NOMO-1 treated with DMSO at 0.1 percent for 48 hours (cell line): Measurements from ENCODE around the gene COL4A1.
A peak's percentile ranks its signal among the peaks of the same experiment; 100 is the strongest.

Experiments used
- DNase-seq: peaks from one replicate; lab custom pipeline; 2025; ENCODE audit not compliant: unreplicated experiment; lab: John Stamatoyannopoulos, UW

The COL4A1 gene

DNA sequence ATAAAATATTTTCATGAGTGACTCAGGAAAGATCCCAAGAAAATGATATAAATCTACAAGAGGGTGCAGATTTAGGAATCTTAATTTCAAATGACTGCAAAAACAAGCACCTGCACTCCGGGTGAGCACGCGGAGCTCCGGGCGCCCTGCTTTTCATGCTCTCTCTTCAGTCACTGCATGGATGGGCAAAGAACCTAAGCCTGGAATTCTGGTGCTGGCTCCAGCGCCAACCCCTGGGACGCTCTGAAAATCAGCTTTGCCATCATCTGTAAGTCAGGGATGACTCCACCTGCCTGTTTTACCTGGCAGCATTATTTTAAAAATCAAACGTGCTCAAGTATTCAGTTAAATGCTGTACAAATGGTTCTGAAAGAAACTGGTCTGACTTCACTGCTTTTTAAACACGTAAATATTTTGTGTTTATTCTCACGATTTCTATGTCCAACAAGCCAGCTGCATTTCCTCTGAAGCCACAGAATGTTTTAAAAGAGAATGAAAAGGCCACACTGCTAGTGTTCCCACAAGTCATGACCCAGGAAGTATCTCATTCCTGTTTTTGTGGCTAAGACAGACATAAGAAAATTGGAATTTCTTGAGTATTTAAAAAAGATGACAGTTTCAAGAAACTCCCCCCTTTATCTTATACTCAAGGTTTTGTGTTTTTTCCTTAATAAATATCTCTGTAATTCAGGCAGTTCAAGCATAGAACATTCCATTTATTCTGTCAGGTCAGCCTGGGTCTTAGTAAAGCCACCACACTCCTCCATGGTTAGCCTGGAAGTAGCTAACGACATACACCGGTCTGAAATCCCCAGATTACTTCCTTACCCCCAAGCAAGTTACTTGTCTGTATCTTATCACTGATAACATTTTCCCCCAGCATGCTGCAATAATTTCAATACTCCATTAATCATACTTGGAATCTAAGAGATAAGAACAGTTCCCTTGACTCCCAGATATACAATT is 81.1 kb downstream of the COL4A1 start:
- DNase-seq, result no peak

DNA sequence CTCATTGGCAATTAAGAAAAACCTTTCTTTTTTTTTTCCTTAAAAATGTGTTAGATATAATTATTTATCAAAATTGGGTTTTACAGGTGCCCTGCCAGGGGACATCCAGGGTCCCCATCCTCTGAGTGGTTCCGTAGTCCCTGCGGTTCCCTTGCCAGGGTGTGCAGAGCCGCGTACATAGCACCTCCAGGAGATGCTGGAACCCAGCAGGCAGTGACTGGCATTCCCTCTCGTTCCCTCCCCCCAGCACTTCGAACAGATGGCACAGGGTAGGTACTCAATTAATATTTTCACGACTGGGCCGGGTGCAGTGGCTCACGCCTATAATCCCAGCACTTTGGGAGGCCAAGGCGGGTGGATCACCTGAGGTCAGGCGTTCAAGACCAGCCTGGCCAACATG is 82.0 kb downstream of the COL4A1 start:
- no peak for DNase-seq

DNA sequence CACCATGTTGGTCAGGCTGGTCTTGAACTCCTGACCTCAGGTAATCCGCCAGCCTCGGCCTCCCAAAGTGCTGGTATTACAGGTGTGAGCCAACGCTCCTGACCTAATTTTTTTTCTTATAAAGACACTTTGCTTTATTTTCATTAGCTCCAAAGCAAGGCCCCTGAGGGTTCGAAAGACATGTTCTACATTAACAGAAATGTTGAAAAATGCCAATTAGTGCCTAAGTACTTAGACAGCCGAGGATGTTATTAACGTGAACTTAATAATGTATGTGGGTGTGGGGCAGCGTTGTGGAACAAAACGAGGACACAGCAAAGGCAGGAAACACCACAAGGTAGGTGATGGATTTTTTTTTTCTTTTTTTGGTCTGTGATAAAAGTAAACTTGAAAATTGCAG is 82.4 kb downstream of the COL4A1 start:
- DNase-seq, result no peak

GRCh38 chr13:110221406-110222117 is 85.4 kb downstream of the COL4A1 start:
- no peak for DNase-seq

DNA sequence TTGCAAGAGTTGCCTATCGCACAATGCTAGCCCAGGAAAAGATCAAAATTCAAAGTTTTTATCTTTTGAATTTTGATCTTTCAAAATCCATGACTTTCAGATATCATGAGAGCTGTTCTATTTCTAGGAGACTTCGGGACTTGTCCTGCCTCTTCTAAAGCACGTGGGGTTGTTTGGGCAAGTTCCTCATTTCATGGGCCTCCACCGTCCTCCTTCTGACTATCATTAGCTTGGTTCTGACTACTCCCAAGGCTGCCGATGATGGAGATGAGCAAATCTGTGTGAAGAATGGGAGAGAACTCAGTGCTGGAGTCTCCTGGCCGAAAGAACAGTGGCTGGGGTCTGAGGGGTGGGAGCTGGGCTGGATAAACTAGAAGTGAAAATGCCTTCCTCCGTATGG is 86.5 kb downstream of the COL4A1 start:
- DNase-seq, result peak; percentile 45

GRCh38 chr13:110218581-110219201 is 88.3 kb downstream of the COL4A1 start:
- DNase-seq, result no peak

DNA sequence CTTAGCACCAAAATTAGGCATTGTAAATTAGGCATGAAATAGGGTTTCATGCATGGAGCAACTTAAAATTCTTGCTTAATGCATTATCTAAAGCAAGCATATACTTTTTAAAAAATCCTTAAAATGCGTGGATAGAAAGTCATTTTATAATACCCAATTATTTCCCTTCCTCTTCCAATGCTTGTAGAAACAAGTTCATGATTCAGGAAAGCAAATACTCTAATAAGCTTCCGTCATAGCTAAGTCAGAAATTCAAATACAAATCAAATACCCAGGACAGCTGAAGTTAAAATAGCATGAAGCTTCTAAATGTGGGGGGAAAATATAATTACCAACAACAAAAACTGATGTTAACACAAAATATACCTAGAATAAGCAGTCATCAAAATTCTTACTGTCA is 89.1 kb downstream of the COL4A1 start:
- DNase-seq, result no peak

DNA sequence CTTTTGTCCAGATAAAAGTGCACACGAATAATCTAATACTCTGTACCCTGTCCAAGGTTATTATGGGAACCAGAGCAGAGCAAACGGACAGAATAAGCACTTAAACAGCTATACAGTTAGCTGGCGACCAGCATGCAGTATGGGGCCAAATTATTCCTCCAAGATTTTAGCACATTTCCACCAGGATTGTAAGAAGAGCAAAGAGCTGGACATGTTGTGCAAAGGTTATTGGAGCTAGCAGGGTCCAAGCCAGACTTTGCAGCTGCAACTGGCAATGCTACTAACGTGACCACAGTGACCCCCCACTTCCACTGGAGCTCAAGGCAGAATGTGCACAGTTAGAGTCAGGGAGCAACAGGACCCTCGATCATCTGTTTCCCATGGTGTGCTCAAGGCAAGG is 89.9 kb downstream of the COL4A1 start:
- no peak for DNase-seq

DNA sequence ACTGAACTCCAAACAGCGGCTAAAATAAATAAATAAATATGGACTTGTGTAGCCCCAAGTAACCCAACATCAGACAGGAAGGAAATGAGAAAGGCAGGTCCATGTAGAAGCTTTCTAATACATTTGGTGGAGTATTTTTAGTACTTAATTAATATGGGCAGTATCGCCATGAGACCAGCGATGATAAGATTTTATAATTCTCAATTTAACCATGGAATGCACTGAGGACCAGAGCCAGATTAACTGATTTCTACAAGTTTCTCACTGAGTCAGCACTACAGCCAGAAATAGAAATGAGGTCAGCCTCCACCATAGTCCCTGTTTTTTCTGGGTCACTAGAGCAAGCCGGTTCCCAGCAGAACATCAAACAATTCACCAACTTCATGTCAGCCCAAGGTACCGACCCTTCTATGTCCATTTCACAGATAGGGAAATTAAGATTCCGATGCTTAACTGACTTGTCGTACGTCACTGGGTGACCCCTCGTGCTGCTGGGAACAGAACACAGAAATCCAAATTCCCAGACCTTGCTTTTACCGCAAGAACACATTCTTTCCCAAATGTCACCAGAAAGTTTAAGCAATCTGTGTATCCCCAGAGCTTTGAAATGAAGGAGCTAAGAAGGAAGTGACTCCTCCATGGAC is 90.4 kb downstream of the COL4A1 start:
- DNase-seq, result no peak

DNA sequence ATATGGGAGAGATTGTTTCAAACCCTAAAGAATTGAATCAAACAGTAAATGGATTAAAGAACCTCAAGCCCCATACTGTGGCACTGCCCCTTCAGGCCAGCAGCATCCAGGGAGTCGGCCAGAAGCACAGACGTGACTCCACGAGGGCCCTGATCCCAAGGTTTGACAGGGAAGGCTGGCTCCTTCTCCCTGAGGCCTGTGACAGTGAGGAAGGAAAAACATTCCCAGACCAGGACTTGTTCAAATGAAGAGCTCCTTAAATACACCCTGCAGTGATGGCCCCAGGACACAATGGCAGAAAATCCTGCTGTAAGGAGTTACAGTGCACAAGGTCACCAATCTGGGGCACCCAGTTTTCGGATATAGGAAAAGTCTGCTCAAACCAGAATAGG is 91.0 kb downstream of the COL4A1 start:
- no peak for DNase-seq

DNA sequence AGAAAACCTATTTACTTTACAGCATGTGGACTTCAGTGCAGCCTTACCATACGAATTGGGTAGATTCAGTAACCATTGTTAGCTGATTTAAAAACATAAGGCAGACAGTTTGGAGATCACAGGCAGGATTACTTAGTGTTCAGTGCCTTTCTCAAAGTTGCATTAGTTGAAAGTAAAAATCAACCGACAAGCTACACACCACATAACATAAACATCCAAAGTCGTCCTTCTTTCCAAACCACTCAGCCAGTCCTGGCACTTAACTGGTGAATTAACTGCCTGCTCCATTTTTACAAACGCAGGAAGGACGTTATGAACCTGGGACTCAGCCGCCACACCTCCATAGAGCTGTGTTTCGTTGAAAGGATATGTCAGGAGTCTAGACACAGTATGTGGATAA is 91.4 kb downstream of the COL4A1 start:
- DNase-seq, result no peak

- DNase-seq, result no peak
These were observed 92.3 kb downstream of the COL4A1 start for GRCh38 chr13:110214637-110215036.

DNA sequence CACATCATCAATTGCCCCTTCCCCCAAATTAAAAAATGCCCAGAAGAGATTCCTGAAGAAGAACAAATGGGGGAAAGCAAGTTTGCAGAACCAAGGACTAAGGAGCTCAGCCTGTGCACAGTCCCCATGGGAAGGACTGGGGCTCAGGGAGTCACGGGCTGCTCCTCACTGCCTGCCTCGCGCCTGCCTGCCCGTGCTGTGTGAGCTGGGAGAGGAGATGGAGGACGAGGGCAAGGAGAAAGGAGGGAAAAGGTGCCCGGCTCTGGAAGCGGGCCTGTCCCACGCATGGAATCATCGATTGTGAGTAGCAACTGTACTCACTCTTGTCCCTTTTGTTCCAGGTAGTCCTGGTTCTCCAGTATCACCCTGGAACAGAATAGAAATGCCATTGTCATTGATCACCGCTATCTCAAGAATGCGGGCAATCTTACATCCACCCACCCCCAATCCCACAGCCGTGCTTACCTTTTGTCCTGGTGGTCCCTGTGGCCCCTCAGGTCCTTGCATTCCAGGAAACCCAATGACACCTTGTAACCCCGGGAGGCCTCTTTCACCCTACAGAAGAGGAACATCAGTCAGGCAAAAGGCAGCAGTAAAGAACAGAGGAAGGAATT is 93.4 kb downstream of the COL4A1 start:
- DNase-seq, result no peak

GRCh38 chr13:110212529-110212928 is 94.4 kb downstream of the COL4A1 start:
- DNase-seq, result no peak

GRCh38 chr13:110211735-110212134 is 95.2 kb downstream of the COL4A1 start:
- no peak for DNase-seq

- no peak for DNase-seq
These were observed 95.9 kb downstream of the COL4A1 start for GRCh38 chr13:110211046-110211445.

DNA sequence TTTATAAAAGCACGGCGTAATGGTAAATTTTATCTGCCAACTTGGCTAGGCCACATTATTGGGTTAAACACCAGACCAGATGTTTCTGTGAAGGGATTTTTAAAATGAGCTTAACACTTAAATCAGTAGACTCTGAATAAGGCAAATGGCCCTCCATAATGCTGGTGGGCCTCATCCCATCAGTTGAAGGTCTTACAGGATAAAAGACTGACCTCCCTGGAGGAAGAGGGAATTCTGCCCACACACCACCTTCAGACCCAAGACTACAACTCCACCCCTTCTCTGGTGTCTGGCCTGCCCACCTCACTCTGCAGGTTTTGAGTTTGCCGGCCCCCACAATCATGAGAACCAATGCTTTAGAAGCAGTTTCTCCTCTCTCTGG is 96.4 kb downstream of the COL4A1 start:
- no peak for DNase-seq

DNA sequence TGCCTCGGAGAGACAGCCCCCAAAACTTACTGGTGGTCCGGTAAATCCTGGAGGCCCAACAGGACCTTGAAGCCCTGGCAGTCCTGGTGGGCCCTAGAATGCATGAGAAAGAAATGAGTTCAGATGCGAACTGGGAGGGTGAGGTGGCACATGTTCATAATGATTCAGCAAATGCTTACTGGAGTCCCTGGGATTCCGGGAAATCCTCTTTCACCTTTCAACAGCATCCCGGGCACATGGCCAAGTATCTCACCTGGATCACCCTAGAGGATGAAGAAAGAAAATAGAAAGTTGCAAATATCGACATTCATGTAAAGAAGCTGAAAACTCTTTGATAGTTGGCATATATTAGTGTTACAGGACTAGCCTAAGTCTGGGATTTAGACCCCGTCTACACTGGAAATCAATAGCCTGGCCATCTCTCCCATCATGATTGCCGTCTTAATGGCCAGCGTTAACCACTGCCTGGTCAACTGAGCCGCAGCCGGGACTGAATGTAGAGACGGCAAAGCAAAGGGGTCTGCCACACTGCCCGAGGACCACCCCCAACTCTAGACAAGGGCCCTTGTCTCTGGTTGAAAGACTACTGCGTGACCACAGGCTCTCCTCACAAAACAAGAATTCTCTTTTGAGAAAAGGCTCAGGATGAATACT is 96.9 kb downstream of the COL4A1 start:
- no peak for DNase-seq

DNA sequence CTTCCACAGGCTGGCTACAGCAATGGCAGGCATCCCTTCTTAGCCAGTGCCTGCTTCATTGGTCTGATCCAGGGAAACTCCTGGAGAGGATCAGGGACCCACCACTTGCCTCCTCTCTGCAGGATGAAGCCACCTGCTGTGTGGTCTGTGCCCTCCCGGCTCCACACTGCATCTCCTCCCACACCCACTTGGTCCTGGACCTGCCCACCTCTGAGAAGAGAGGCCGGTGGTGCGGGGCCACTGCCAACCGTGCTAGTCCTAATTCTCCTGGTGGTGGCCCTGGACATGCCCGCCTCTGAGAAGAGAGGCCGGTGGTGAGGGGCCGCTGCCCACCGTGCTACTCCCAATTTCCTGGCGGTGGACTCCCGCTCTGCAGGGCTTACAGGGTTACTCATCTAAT is 98.8 kb downstream of the COL4A1 start:
- DNase-seq, result no peak

DNA sequence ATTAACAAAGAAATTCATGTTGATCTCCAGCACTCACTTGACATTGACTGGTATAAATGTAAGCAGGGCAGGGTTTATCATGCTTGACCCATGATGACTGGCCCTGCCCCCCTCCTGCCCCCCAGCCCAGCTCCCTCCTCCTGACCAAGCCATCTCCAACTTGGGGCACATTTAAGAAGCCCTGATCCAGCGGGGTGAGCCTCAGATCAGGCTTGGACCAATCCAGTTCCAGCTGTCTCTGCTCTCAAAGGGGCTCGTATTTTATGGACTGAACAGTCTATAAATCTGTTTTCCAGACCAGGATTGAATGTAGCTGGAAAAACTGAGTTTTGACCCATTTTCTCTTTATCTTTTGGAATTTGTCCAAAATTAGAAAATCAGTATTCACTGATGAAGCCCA is 100.0 kb downstream of the COL4A1 start:
- no peak for DNase-seq
